GM19239 (cell line): ENCODE data around the gene FTSJ1.
"Not testable (repeated sequence)": the region's sequence is repeated elsewhere in the genome, so short reads cannot be mapped to it uniquely, and the experiment has no call there.

Experiments used
- DNase-seq: peaks from one replicate; pipeline ENCODE4 v3.0.0; 2011; ENCODE audit warnings: low spot score; ENCODE audit not compliant: insufficient read length
- FAIRE-seq: peaks from 2 replicates; lab custom pipeline; 2011; peaks lifted over from hg19 to GRCh38; lab: Jason Lieb, UNC

The FTSJ1 gene

GRCh38 chrX:48475774-48476577 lies at the start of gene FTSJ1:
Gene FTSJ1, plus strand, starts transcription at chrX:48476199. Its CDS starts 1,849 bp downstream, at chrX:48478048.
- FAIRE-seq, result peak; percentile 94
- DNase-seq, result peak; percentile 69

GRCh38 chrX:48427027-48427716 lies 48.8 kb upstream of the FTSJ1 start:
- not testable (repeated sequence) for DNase-seq, FAIRE-seq

GRCh38 chrX:48429606-48430005 lies 46.4 kb upstream of the FTSJ1 start:
- DNase-seq, FAIRE-seq: not testable (repeated sequence)

GRCh38 chrX:48430166-48430565 lies 45.8 kb upstream of the FTSJ1 start:
- not testable (repeated sequence) for DNase-seq, FAIRE-seq

GRCh38 chrX:48433713-48434112 lies 42.3 kb upstream of the FTSJ1 start:
- not testable (repeated sequence) for DNase-seq, FAIRE-seq

- not testable (repeated sequence) for FAIRE-seq, DNase-seq
These were observed 28.8 kb upstream of the FTSJ1 start for GRCh38 chrX:48447201-48447600.

GRCh38 chrX:48450076-48450475 lies 25.9 kb upstream of the FTSJ1 start:
- DNase-seq (no peak), FAIRE-seq (no peak)

- no peak for DNase-seq
- no peak for FAIRE-seq
These were observed 24.3 kb upstream of the FTSJ1 start for GRCh38 chrX:48451708-48452107.

GRCh38 chrX:48456628-48457331 lies 19.2 kb upstream of the FTSJ1 start:
- FAIRE-seq, result no peak
- no peak for DNase-seq

- no peak for DNase-seq
- FAIRE-seq, result no peak
These were observed 17.3 kb upstream of the FTSJ1 start for GRCh38 chrX:48458711-48459110.

GRCh38 chrX:48459483-48459882 lies 16.5 kb upstream of the FTSJ1 start:
- FAIRE-seq (no peak), DNase-seq (no peak)

- DNase-seq (no peak), FAIRE-seq (no peak)
These were observed 16.0 kb upstream of the FTSJ1 start for GRCh38 chrX:48460031-48460430.

GRCh38 chrX:48460606-48461005 lies 15.4 kb upstream of the FTSJ1 start:
- no peak for DNase-seq

GRCh38 chrX:48461830-48462229 lies 14.2 kb upstream of the FTSJ1 start:
- FAIRE-seq, result no peak

More at GRCh38 chrX:48460606-48461005, 15.4 kb upstream of the FTSJ1 start:
- FAIRE-seq, result no peak

GRCh38 chrX:48465336-48465933 lies 10.6 kb upstream of the FTSJ1 start:
- FAIRE-seq, result no peak
- no peak for DNase-seq

More at GRCh38 chrX:48461830-48462229, 14.2 kb upstream of the FTSJ1 start:
- no peak for DNase-seq

- FAIRE-seq (no peak), DNase-seq (no peak)
These were observed 9.3 kb upstream of the FTSJ1 start for GRCh38 chrX:48466696-48467095.

- no peak for FAIRE-seq
- DNase-seq, result no peak
These were observed 8.7 kb upstream of the FTSJ1 start for GRCh38 chrX:48467281-48467761.

GRCh38 chrX:48468247-48468671 lies 7.7 kb upstream of the FTSJ1 start:
- DNase-seq, result peak; percentile 36
- no peak for FAIRE-seq

GRCh38 chrX:48468693-48469691 lies 7.0 kb upstream of the FTSJ1 start:
- FAIRE-seq (peak; percentile 89), DNase-seq (no peak)
